NCI-H82 (cell line): ENCODE measurements around the gene HSF2BP.
"Not testable (repeated sequence)": the region's sequence is repeated elsewhere in the genome, so short reads cannot be mapped to it uniquely, and the experiment has no call there.

Source experiments
- DNase-seq: peaks from one replicate; lab custom pipeline; 2025; lab: John Stamatoyannopoulos, UW

HSF2BP gene

GRCh38 chr21:43687566-43688399, 28.5 kb upstream of the HSF2BP start:
- no peak for DNase-seq

- no peak for DNase-seq
Observed at GRCh38 chr21:43686811-43687565, 27.7 kb upstream of the HSF2BP start.

GRCh38 chr21:43684424-43684823, 25.1 kb upstream of the HSF2BP start:
- no peak for DNase-seq

GRCh38 chr21:43681650-43682049, 22.4 kb upstream of the HSF2BP start:
- DNase-seq, result no peak

GRCh38 chr21:43680421-43680820, 21.1 kb upstream of the HSF2BP start:
- not testable (repeated sequence) for DNase-seq

- DNase-seq, result no peak
Observed at GRCh38 chr21:43679951-43680350, 20.7 kb upstream of the HSF2BP start.

- no peak for DNase-seq
Observed at GRCh38 chr21:43676391-43676790, 17.1 kb upstream of the HSF2BP start.

GRCh38 chr21:43675871-43676270, 16.6 kb upstream of the HSF2BP start:
- no peak for DNase-seq

GRCh38 chr21:43669828-43670605, 10.7 kb upstream of the HSF2BP start:
- no peak for DNase-seq

GRCh38 chr21:43667191-43667904, 8.1 kb upstream of the HSF2BP start:
- DNase-seq, result no peak

GRCh38 chr21:43665879-43666278, 6.6 kb upstream of the HSF2BP start:
- no peak for DNase-seq

- DNase-seq, result no peak
Observed at GRCh38 chr21:43664358-43664757, 5.1 kb upstream of the HSF2BP start.

GRCh38 chr21:43663033-43663432, 3.7 kb upstream of the HSF2BP start:
- no peak for DNase-seq

GRCh38 chr21:43662286-43662685, 3.0 kb upstream of the HSF2BP start:
- no peak for DNase-seq

GRCh38 chr21:43658769-43659135, 536 bp downstream of the HSF2BP start:
- peak; percentile 91 for DNase-seq

GRCh38 chr21:43658088-43658741, 1.1 kb downstream of the HSF2BP start:
- DNase-seq, result no peak

GRCh38 chr21:43657355-43658087, 1.8 kb downstream of the HSF2BP start:
- no peak for DNase-seq

- DNase-seq, result no peak
Observed at GRCh38 chr21:43654806-43655489, 4.3 kb downstream of the HSF2BP start.

GRCh38 chr21:43653626-43654025, 5.7 kb downstream of the HSF2BP start:
- DNase-seq, result no peak

GRCh38 chr21:43652616-43653015, 6.7 kb downstream of the HSF2BP start:
- no peak for DNase-seq
